GM18868 (cell line): ENCODE data around the gene PIK3CD.
"Not testable (repeated sequence)": the region's sequence is repeated elsewhere in the genome, so short reads cannot be mapped to it uniquely, and the experiment has no call there.

Experiments
- ATAC-seq: cut with Tn5 transposase; IDR thresholded peaks from one replicate; pipeline ENCODE4 v1.9.1; 2021; ENCODE audit warnings: mild to moderate bottlenecking, moderate library complexity; ENCODE audit not compliant: unreplicated experiment

The PIK3CD gene

DNA sequence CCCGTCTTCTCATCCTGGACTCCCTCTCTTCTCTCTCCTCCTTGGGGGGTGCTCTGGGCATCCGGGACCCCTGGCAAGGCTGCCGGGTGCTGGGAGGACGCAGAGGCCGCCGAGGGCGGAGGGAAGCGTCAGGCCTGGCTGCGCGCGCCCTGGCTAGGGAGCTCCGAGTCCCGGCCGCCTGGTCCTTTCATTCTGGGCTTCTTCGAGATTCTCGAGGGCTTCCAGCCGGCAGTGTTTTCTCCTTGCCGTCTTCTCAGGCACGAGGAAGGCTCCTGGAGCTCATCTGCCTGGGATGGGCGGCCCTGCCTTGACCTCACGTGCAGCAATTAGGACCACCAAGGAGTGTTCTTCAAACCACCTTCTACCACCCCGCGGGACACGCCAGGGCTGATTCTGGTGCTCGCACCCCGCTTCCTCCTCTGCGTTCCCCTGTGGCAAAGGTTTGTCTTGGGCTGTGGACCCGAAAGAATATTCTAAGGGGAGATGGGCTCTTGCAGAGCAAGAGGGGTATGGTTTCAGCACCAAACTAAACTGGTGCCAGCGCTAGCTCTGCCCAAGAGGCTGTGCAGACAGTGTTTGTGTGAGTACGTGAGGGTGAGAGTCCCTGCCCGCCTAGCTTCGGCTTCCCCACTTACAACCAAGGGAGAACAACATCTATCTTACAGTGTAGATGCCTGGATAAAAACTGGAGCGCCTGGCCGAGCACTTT lies 36.5 kb downstream of the PIK3CD start:
- no peak for ATAC-seq

DNA sequence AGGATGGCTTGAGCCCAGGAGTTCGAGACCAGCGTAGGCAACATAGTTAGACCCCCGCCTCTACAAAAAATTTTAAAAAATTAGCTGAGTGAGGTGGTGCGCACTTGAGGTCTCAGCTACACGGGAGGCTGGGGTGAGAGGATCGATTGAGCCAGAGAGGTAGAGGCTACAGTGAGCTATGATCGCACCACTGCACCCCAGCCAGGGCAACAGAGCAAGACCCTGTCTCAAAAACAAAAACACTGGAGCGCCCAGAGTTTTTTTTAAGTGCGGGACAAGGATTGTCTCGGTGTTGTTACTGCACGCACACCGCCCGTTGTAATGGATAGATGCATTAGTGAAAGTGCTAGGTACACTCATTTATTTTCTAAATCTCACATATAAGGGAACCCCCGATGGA lies 37.1 kb downstream of the PIK3CD start:
- no peak for ATAC-seq

DNA sequence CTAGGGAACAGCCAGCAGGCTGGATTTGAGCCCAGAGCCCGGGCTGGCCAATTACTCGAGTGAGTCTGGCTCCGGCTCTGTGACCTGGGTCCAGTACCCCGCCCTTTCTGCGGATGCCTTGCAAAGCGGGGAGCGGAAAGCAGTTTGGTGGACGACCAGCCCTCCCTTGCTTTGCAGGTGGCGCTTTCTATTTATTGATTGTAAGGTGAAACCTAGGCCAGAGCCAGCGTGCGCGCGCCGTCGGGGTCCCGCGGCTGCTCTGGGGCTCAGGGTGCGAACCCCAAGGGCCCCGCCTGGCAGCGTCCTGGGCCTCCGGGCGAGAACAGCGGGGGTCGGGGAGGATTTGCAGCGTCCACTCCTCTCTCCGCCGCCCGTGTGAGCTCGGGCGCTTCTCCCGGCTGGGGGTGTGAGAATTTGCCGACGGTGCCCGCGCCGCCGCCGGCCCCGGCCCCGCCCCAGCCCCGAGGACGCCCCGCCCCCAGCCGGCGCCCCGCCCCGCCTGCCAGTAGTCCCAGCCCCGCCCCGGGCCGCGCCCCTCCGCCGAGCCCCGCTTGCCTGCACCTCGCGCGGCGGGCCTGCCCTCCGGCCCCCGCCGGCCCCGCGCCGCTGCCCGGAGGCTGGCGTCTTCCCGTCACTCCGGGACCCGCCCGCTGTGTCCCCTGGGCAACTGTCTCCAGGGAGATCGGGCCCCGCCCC lies 37.6 kb downstream of the PIK3CD start:
- ATAC-seq = peak; percentile 53

DNA sequence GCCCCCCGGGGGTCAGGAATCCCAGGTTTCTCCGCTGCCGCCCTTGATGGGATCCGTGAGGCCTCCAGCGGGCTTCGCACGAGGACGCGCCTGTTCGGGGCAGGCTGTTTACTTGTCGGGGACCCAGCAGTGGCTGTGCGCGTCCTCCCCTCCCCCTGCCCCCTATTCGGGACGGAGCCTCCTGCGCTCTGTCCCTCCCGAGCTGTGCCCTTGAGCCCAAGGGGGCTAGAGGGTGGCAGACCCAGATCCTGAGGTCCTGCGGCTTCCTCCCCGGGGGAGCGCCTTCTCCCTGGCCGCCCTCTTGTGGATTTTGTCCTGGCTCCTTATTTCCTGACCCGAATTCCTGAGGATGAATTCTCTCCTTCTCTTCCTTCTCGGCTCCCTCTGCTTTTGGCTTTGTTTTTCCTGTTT lies 38.4 kb downstream of the PIK3CD start:
- no peak for ATAC-seq

DNA sequence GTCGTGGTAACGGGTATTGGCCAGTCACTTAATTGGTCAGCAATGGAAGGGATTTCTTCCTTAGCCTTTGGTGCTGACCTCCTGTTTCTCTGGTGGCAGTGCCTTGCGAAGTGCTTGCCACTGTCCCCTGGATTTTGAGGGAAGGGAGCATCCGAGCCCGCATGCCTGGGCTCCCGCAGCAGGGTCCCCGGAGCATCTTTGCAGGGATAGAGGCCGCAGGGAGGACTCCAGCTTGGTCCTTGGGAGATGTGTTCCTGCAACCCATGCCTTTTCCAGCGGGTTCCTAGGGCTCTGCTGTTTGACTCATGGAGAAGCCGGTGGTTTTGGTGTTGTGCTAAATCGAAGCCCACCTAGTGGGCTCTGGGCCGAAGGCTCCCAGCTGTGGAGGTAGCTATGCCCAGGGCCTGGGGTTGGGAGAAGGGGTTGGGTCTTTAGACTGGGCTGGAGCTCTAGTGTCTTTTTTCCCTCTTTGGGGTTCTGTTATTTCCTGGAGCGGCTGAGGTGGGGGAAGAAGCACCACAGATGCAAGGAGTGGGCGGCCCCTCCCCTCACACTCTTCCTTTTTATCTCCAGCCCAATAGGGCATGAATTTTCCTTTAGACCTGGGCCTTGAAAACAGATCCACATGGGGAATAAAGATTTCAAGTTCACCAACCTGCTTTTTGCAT lies 39.0 kb downstream of the PIK3CD start:
- ATAC-seq = no peak

DNA sequence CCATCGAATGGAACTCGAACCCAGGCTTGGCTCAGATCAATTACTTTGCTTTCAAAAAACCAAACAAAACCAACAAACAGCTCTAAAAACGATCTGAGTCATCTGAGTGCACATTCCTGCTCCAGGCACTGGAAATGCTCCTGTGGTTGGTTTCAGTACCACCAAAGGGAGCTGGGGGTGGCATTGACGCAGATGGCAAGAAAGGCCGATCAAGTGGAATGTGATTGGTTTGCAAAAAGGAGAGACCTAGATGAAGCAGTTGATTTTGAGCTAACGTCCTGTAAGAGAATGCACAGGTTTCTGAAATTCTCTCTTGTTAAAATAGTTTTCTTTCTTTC lies 39.5 kb downstream of the PIK3CD start:
- no peak for ATAC-seq

DNA sequence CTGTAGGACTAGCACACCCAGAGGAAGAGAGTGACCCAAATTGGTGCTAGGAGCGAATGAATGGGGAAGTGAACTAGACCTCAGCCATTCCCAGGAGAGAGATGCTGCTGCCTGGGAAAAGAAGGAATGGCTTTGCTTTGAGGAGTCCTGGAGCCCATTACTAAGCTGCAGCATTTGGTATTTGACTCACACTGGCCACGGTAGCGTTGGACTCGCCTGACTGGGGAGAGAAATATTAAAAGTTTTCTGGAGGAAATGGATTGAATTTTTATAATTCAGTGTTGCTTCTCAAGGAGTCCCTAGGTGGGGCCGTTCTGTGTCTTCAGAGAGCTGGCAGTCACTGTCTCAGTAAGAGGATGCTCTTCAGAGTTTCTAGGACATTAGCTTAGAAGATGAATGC lies 40.2 kb downstream of the PIK3CD start:
- ATAC-seq = no peak

DNA sequence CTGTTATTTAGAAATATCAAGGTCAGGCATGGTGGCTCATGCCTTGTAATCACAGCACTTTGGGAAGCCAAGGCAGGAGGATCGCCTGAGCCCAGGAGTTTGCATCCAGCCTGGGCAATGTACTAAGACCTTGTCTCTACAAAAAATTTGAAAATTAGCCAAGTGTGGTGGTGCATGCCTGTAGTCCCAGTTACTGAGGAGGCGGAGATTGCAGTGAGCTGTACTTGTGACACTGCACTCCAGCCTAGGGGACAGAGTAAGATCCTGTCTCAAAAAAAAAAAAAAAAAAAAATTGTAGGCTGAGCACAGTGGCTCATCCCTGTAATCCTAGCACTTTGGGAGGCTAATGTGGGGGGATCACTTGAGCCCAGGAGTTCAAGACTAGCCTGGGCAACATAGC lies 45.3 kb downstream of the PIK3CD start:
- no peak for ATAC-seq

DNA sequence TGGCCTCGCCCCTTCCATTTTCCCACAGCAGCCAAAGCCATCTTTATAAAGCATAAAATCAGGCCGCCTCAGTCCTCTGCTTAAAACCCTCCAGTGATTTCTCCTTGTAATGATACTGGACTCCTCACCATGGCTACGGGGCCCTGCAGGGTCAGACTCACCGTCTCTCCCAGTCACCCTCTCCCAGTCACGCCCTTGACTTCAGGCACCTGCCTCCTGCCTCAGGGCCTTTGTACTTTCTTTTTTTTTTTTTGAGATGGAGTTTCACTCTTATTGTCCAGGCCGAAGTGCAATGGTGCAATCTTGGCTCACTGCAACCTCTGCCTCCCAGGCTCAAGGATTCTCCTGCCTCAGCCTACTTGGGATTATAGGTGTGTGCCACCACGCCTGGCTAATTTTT lies 47.8 kb downstream of the PIK3CD start:
- no peak for ATAC-seq

DNA sequence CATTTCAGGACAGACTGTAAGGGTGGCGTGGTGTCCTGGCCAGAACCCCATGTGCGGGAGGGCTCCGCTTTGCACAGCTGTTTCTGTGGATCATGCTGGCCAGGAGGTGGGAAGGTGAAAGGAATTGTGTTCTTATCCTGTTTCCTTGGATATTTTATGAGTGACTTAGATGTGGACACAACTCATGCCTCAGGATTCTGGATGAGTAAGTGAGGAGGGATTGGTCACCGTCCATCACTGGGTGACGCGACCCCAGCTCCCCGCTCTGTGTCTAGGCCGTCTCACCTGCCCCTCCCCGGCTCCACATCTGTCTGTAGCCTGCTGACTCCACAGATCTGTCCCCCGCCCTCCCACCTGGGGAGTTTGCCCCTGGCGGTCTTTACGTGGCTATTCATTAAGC lies 48.8 kb downstream of the PIK3CD start:
- no peak for ATAC-seq

DNA sequence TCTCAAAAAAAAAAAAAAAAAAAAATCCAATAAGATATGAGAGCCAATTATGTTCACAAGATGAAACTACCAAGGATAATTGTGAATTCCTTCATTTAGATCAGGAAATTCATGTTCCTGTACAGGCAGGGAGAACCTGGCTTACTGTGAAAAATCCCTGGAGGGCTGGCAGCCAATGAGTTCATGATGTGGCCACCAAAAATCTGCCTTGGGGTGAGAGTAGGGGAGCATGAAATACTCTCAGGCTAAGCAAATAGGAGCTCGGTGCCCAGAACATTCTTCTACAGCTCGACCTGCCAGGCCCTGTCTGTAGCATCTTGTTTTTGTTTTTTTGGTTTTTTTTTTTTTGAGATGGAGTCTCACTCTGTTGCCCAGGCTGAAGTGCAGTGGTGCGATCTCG lies 50.1 kb downstream of the PIK3CD start:
- ATAC-seq = no peak

DNA sequence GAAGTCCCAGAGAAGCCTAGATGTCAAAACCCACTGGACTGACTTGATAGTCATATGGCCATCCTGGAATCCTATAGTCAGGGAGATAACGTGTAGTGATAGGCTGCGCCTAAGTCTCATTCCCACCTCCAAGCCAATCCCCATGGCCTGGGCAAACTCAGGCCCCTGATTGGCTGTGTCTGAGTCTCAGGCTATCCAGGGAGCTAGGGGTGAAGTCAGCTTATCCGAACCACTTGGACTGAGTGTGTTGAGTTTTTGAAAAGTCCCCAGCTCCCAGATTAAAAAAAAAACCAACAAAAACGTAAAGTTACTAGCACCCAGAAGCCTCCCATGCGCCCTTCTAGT lies 51.6 kb downstream of the PIK3CD start:
- ATAC-seq = no peak

DNA sequence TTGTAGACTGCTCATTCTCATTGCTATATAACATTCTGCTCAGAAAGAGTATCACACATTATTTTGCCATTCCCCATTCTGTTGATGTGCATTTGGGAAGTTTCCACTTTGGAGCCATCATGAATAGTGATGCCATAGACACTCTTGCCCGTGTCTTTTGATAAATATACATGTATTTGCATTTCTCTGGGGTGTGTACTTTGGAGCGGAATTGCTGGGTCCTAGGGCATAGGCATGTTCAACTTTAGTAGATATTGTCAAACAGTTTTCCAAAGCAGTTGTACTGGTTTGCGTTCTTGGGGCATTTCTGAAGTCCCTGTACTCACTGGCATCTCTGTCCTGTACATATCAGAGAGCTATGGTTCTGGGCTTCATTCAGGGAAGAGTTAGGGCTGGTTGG lies 52.1 kb downstream of the PIK3CD start:
- ATAC-seq = no peak

DNA sequence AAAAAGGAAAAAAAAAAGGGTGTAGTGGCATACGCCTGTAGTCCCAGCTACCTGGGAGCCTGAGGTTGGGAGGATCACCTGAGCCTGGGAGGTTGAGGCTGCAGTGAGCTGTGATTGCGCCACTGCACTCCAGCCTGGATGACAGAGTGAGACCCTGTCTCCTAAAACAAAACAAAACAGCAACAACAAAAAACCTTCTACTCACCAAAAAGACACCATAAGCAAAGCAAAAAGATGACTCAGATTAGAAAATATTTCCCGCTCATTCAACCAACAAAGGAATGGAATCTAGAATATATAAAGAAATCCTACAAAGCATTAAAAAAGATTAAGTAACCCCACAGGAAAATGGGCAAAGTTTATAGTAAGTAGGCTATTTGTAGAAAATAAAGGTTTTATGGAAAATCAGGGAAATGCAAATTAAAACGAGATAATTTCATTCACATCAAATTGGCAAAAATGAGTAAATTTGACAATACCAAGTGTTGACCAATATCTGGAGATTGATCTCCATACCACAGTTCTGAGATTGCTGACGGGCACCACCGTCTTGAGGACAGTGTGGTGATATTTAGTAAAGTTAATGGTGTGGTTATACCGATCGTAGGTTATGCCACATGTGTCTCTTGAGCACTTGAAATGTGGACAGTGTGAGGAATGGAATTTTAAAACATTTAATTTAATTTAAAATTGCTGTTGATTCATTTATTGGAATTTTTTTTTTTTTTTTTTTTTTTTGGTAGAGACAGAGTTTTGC lies 54.0 kb downstream of the PIK3CD start:
- no peak for ATAC-seq

DNA sequence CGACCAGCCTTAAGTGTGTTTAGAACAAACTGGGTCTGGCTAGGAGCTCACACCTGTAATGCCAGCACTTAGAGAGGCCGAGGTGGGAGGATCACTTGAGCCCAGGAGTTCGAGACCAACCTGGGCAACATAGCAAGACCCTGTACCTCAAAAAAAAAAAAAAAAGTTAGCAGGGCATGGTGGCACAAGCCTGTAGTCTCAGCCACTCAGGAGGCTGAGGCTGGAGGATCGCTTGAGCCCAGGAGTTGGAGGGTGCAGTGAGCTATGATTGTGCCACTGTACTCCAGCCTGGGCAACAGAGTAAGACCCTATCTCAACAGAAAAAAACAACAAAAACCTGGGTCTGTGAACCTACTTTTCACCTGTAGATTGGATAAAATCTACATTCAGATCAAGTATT lies 54.6 kb downstream of the PIK3CD start:
- ATAC-seq = no peak

DNA sequence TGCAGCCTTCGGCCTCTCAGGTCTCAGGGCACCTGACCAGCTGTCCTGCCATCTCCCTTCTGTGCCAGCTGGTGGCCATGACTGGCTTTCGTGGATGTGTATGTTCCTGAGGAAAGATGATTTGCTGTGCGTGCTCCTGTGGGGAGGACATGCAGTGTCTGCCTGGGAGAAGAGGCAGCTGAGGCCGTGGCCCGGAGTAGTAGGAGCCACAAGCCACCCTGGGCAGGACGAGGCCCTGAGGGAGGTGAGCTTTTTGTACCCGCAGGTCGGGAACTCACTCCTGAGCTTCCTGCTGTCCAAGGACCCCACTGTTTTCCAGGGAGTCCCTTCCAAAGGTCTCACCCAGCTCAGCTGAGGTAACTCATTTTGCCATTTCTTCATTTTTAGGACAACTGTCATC lies 58.5 kb downstream of the PIK3CD start:
- ATAC-seq = no peak

DNA sequence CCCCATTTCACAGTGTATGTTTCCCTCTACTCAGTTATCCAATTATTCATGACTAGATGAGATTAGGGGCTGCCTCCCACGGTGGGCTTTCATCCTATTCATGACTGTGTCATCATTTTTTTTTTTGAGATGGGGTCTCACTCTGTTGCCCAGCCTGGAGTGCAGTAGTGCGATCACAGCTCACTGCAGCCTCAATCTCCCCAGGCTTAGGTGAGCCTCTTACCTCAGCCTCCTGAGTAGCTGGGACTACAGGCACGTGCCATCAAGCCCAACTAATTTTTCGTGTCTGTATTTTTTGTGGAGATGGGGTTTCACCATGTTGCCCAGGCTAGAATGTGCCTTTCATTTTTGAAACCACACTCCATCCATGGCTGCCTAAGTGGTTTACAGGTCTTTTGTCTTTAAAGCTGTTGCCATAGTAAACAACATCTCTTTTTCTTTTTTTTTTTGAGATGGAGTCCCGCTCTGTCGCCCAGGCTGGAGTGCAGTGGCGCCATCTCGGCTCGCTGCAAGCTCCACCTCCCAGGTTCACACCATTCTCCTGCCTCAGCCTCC lies 60.0 kb downstream of the PIK3CD start:
- no peak for ATAC-seq

DNA sequence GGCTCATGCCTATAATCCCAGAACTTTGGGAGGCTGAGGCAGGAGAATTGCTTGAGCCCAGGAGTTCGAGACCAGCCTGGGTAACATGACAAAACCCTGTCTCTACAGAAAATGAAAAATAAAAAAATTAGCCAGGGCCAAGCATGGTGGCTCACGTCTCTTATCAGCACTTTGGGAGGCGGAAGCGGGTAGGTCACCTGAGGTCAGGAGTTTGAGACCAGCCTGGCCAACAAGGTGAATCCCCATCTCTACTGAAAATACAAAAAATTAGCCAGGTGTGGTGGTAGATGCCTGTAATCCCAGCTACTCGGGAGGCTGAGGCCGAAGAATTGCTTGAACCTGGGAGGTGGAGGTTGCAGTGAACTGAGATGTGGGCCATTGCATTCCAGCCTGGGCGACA lies 61.2 kb downstream of the PIK3CD start:
- ATAC-seq = not testable (repeated sequence)

DNA sequence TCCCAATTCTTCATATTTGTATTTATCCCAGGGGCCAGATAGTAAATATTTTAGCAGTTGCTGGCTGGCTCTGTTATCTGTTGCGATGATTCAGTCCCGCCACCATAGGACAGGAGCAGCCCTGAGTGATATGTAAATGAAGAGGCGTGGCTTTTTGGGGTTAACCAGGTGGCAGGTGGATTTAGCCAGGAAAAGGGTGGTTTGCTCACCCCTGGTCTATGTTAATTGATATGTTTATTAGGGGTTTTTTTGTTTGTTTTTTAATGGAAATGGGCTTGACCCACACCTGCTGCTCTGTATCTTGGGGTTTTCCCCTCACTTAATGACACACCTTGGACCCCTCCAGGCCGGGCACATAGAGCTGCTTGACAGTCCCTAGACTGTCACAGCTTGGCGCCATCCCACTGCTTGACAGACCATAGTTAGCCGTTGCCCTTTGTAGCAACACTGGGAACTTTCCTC lies 62.8 kb downstream of the PIK3CD start:
- ATAC-seq = no peak

DNA sequence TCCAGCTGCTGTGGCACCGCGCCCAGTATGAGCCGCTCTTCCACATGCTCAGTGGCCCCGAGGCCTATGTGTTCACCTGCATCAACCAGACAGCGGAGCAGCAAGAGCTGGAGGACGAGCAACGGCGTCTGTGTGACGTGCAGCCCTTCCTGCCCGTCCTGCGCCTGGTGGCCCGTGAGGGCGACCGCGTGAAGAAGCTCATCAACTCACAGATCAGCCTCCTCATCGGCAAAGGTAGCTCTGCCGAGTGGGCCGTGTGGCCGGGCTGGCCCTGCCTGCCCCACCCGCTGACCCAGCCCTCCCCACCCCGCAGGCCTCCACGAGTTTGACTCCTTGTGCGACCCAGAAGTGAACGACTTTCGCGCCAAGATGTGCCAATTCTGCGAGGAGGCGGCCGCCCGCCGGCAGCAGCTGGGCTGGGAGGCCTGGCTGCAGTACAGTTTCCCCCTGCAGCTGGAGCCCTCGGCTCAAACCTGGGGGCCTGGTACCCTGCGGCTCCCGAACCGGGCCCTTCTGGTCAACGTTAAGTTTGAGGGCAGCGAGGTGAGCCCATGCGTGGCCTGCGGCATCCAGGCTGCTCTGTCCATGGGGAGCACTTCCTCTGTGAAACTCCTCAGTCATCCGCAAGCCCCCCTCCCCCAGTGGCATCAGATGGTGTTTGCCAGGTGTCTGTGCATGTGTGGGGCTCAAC lies 64.2 kb downstream of the PIK3CD start:
- ATAC-seq = no peak
